ENCODE data around the gene BMP8A.
"Not testable (repeated sequence)": the region's sequence is repeated elsewhere in the genome, so short reads cannot be mapped to it uniquely, and the experiment has no call there.

BMP8A gene

GRCh38 chr1:39491146-39491921 is at the start of gene BMP8A:
Gene BMP8A (plus strand): TSS chr1:39491636. CDS start chr1:39491992, 356 bp downstream.
- DNase-seq (ENCODE audit: low spot score): peak; percentile 84

- no peak for DNase-seq (ENCODE audit: low spot score)
Observed at GRCh38 chr1:39441797-39442196, 49.6 kb upstream of the BMP8A start.

- DNase-seq (ENCODE audit: low spot score): no peak
Observed at GRCh38 chr1:39445573-39445972, 45.9 kb upstream of the BMP8A start.

GRCh38 chr1:39446986-39447567 is 44.4 kb upstream of the BMP8A start:
- no peak for DNase-seq (ENCODE audit: low spot score)

- not testable (repeated sequence) for DNase-seq (ENCODE audit: low spot score)
Observed at GRCh38 chr1:39450041-39450440, 41.4 kb upstream of the BMP8A start.

GRCh38 chr1:39450956-39451606 is 40.4 kb upstream of the BMP8A start:
- peak; percentile 32 for DNase-seq (ENCODE audit: low spot score)

- no peak for DNase-seq (ENCODE audit: low spot score)
Observed at GRCh38 chr1:39452081-39452480, 39.4 kb upstream of the BMP8A start.

- DNase-seq (ENCODE audit: low spot score): no peak
Observed at GRCh38 chr1:39452540-39452939, 38.9 kb upstream of the BMP8A start.

GRCh38 chr1:39453603-39454002 is 37.8 kb upstream of the BMP8A start:
- DNase-seq (ENCODE audit: low spot score): no peak

- no peak for DNase-seq (ENCODE audit: low spot score)
Observed at GRCh38 chr1:39458991-39459390, 32.4 kb upstream of the BMP8A start.

- DNase-seq (ENCODE audit: low spot score): peak; percentile 27
Observed at GRCh38 chr1:39462074-39462473, 29.4 kb upstream of the BMP8A start.

GRCh38 chr1:39466413-39467107 is 24.9 kb upstream of the BMP8A start:
- no peak for DNase-seq (ENCODE audit: low spot score)

- not testable (repeated sequence) for DNase-seq (ENCODE audit: low spot score)
Observed at GRCh38 chr1:39467108-39467720, 24.2 kb upstream of the BMP8A start.

GRCh38 chr1:39469150-39469549 is 22.3 kb upstream of the BMP8A start:
- no peak for DNase-seq (ENCODE audit: low spot score)

GRCh38 chr1:39470040-39470439 is 21.4 kb upstream of the BMP8A start:
- no peak for DNase-seq (ENCODE audit: low spot score)

GRCh38 chr1:39472826-39473225 is 18.6 kb upstream of the BMP8A start:
- no peak for DNase-seq (ENCODE audit: low spot score)

- DNase-seq (ENCODE audit: low spot score): no peak
Observed at GRCh38 chr1:39473324-39473723, 18.1 kb upstream of the BMP8A start.

- no peak for DNase-seq (ENCODE audit: low spot score)
Observed at GRCh38 chr1:39474810-39475209, 16.6 kb upstream of the BMP8A start.

GRCh38 chr1:39475551-39475950 is 15.9 kb upstream of the BMP8A start:
- DNase-seq (ENCODE audit: low spot score): not testable (repeated sequence)

GRCh38 chr1:39478126-39478915 is 13.1 kb upstream of the BMP8A start:
- DNase-seq (ENCODE audit: low spot score): no peak

GRCh38 chr1:39481289-39481688 is 10.1 kb upstream of the BMP8A start:
- no peak for DNase-seq (ENCODE audit: low spot score)
